OCI-LY3 (cell line): ENCODE measurements around the gene ACBD6.

ENCODE experiments used
- EZH2phosphoT487 ChIP-seq: fragments of 200-600 bp; shearing (Covaris generic); IDR thresholded peaks from 2 replicates; pipeline ENCODE4 v1.6.1; 2018; ENCODE audit warnings: antibody characterized with exemption, mixed run types, low read depth
- TF ChIP-seq, protein P1 (sequence below): fragments of 200-600, 300-600 bp; sonication (generic); IDR thresholded peaks from 2 replicates; pipeline ENCODE4 v1.5.1; 2014; ENCODE audit warnings: antibody characterized with exemption, low read length, low read depth

DNA sequence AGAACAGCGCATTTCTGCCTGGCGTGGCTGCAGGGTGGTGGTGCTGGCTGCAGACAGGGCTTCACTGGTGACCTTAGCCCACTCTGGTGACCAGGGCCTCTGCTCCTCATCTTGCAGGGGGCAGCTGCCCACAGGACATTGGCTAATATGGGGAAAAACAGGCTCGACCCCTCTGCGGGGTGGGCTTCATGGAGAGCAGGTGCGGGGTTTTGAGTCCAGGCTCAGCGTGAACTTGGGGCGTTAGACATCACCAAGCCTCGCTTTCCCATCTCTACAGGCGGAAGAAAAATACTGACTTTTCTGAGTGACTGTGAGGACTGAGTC, 247.9 kb downstream of the ACBD6 start:
- TF ChIP-seq, protein P1, sequence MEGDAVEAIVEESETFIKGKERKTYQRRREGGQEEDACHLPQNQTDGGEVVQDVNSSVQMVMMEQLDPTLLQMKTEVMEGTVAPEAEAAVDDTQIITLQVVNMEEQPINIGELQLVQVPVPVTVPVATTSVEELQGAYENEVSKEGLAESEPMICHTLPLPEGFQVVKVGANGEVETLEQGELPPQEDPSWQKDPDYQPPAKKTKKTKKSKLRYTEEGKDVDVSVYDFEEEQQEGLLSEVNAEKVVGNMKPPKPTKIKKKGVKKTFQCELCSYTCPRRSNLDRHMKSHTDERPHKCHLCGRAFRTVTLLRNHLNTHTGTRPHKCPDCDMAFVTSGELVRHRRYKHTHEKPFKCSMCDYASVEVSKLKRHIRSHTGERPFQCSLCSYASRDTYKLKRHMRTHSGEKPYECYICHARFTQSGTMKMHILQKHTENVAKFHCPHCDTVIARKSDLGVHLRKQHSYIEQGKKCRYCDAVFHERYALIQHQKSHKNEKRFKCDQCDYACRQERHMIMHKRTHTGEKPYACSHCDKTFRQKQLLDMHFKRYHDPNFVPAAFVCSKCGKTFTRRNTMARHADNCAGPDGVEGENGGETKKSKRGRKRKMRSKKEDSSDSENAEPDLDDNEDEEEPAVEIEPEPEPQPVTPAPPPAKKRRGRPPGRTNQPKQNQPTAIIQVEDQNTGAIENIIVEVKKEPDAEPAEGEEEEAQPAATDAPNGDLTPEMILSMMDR = no peak
- no peak for TF ChIP-seq EZH2phosphoT487
